Spleen (tissue), 11 donors: ENCODE results near the gene PERP. TPM values are rescaled to one million over a fixed set of nuclear protein-coding genes. Genes with fewer than 3 reads are reported as not detected.

ENCODE experiments used
- DNase-seq: peaks from one replicate; pipeline ENCODE4 v3.0.0-alpha.2; 2020
- H3K27ac ChIP-seq, 8 donors: fragments of 200-600 bp; sonication (generic) in 7 of 8; 1 replicate in 4 of 8; 2 replicates in 4 of 8; pipeline versions ENCODE4 v1.5.0 to v1.8.0; 2016 to 2021; ENCODE audit warnings: inconsistent platforms in 4 of 8, mild to moderate bottlenecking in 4 of 8, moderate library complexity in 1 of 8
- H3K27me3 ChIP-seq, 7 donors: fragments of 200-600 bp; sonication (generic) in 6 of 7; replicated peaks in 1 of 7; 1 replicate in 4 of 7; 2 replicates in 3 of 7; pipeline versions ENCODE4 v1.5.0 to v1.8.0; 2016 to 2021; ENCODE audit warnings: inconsistent platforms in 3 of 7, mild to moderate bottlenecking in 1 of 7
- H3K36me3 ChIP-seq, 6 donors: fragments of 200-600 bp; sonication (generic) in 5 of 6; 1 replicate in 4 of 6; 2 replicates in 2 of 6; pipeline versions ENCODE4 v1.5.0 to v1.8.0; 2016 to 2021; ENCODE audit warnings: inconsistent platforms in 2 of 6
- H3K4me1 ChIP-seq, 6 donors: fragments of 200-600 bp; sonication (generic) in 5 of 6; 1 replicate in 3 of 6; 2 replicates in 3 of 6; pipeline versions ENCODE4 v1.5.0 to v1.8.0; 2016 to 2021; ENCODE audit warnings: inconsistent platforms in 3 of 6
- H3K4me3 ChIP-seq, 8 donors: fragments of 200-600 bp; sonication (generic) in 7 of 8; 1 replicate in 4 of 8; 2 replicates in 4 of 8; pipeline versions ENCODE4 v1.5.0 to v1.8.0; 2016 to 2021; ENCODE audit warnings: inconsistent platforms in 4 of 8, mild to moderate bottlenecking in 4 of 8, moderate library complexity in 2 of 8
- H3K9me3 ChIP-seq, 8 donors: fragments of 200-600 bp; sonication (generic) in 7 of 8; 1 replicate in 4 of 8; 2 replicates in 4 of 8; pipeline versions ENCODE4 v1.5.0 to v1.8.0; 2016 to 2021; ENCODE audit warnings: inconsistent platforms in 4 of 8
- CTCF ChIP-seq, 11 experiments: fragments of 200-600 bp in 7 of 11; fragments of 450-650 bp in 4 of 11; sonication (generic) in 4 of 11; IDR thresholded peaks in 8 of 11; conservative IDR thresholded peaks in 3 of 11; 1 replicate in 7 of 11; 2 replicates in 4 of 11; pipeline versions ENCODE4 v1.4.0 to v1.8.0; 2016 to 2021; ENCODE audit warnings: antibody characterized with exemption in 11 of 11, inconsistent platforms in 4 of 11, mild to moderate bottlenecking in 1 of 11
- POLR2A ChIP-seq, 3 donors: fragments of 450-650 bp; IDR thresholded peaks; one replicate each; pipeline ENCODE4 v1.5.1; 2017; ENCODE audit warnings: antibody characterized with exemption in 3 of 3, mild to moderate bottlenecking in 1 of 3
- POLR2AphosphoS5 ChIP-seq, 3 donors: sonication (generic); formaldehyde crosslinking; IDR thresholded peaks; one replicate each; pipeline ENCODE4 v1.5.1; 2017; ENCODE audit warnings: antibody characterized with exemption in 3 of 3
- WGBS, 5 donors: extraction: QIAGEN DNeasy Blood & Tissue Kit in 3 of 5; methylation state at CpG; one replicate each; pipeline versions ENCODE4 v1.1.5 to v1.1.7; 2013 to 2018; 5-methylcytosine and 5-hydroxymethylcytosine counted together
- intact Hi-C: fragments of 100-400 bp; cut with DNase I; formaldehyde crosslinking; loops from one replicate; pipeline ENCODE4 v1.15.0; 2023; ENCODE audit warnings: low total_unique reads
- polyA plus RNA-seq, 3 donors: library from polyadenylated mRNA; stranded (reverse); fragments of 200-250 nt; gene quantifications; one replicate each; pipeline ENCODE4 v1.2.1, GENCODE V29; 2013
- total RNA-seq, 7 donors: library from RNA; depleted of rRNA in 3 of 7; stranded (reverse); fragments of >200 nt in 3 of 7; fragmentation: NEBNext Ultra II Directional in 4 of 7; extraction: Animal tissue kit (Norgen Biotek cat#: 25700) in 4 of 7; gene quantifications; one replicate each; pipeline versions ENCODE4 v1.1.0 to v1.2.1, GENCODE V29; 2016 to 2021
- donor health status: healthy with polysubstance abuse.
- donor health status: DM: no; HTN: no; CAD: no; lungs with moderate emphysema.
- donor health status: DM: no; HTN: no; CAD: no.
- donor health status: Bipolar disorder and iron deficiency.
- donor health status: healthy.
- donor health status: DM: no; HTN: no; CAD: no.
- donor health status: DM: yes; HTN: yes; CAD: no.

PERP gene
- total and polyA plus RNA-seq, 10 donors, result 0.29 to 1.1 (median 0.55) TPM

- TF ChIP-seq POLR2A (IDR thresholded peaks at IDR 0.05) (no peak), CTCF (IDR thresholded peaks at IDR 0.05 in 8 of 11, conservative IDR thresholded peaks at IDR 0.05 in 3 of 11) (no peak), POLR2AphosphoS5 (IDR thresholded peaks at IDR 0.05) (no peak)
- Histone ChIP-seq H3K27me3 (peaks cover 0 to 26% (median 0%) of the 10 kb centered on the region in 7 donors), H3K9me3 (peaks cover 0 to 9% (median under 1%) of the 10 kb centered on the region in 8 donors), H3K36me3 (no peaks in the 10 kb centered on the region), H3K4me3 (no peak overlapping the region), H3K27ac (no peak overlapping the region), H3K4me1 (no peaks in the 10 kb centered on the region)
- intact Hi-C loops, result no loop called here
- WGBS, 5 donors, result 92 to 97% (median 96%) methylated on average over 2 of the region's 2 CpGs
- DNase-seq, result no peak
Observed at GRCh38 chr6:138093632-138094031, 13.6 kb downstream of the PERP start.

GRCh38 chr6:138092686-138093085, 14.5 kb downstream of the PERP start:
- WGBS, 5 donors, result 10 to 30% (median 17%) methylated on average over 4 of the region's 4 CpGs
- no peaks in the 10 kb centered on the region for H3K4me1 ChIP-seq
- intact Hi-C loops, result no loop called here
- no peak overlapping the region for H3K27ac ChIP-seq
- H3K36me3 ChIP-seq, result no peaks in the 10 kb centered on the region
- H3K4me3 ChIP-seq, result no peak overlapping the region
- no peak for DNase-seq
- TF ChIP-seq POLR2A (IDR thresholded peaks at IDR 0.05) (no peak), POLR2AphosphoS5 (IDR thresholded peaks at IDR 0.05) (no peak), CTCF (IDR thresholded peaks at IDR 0.05 in 8 of 11, conservative IDR thresholded peaks at IDR 0.05 in 3 of 11) (no peak)
- peaks cover 0 to 20% (median 0%) of the 10 kb centered on the region in 7 donors for H3K27me3 ChIP-seq
- H3K9me3 ChIP-seq, result no peaks in the 10 kb centered on the region

- Histone ChIP-seq H3K4me1 (no peaks in the 10 kb centered on the region), H3K4me3 (no peak overlapping the region), H3K27me3 (peaks cover 0 to 24% (median 0%) of the 10 kb centered on the region in 7 donors), H3K36me3 (no peaks in the 10 kb centered on the region), H3K9me3 (no peaks in the 10 kb centered on the region), H3K27ac (no peak overlapping the region)
- intact Hi-C loops, result no loop called here
- TF ChIP-seq POLR2AphosphoS5 (IDR thresholded peaks at IDR 0.05), result no peak
- no peak for TF ChIP-seq CTCF (IDR thresholded peaks at IDR 0.05 in 8 of 11, conservative IDR thresholded peaks at IDR 0.05 in 3 of 11)
- no peak for TF ChIP-seq POLR2A (IDR thresholded peaks at IDR 0.05)
- DNase-seq, result no peak
Observed at GRCh38 chr6:138089325-138089724, 17.9 kb downstream of the PERP start.

GRCh38 chr6:138088326-138088762, 18.9 kb downstream of the PERP start:
- no peak for DNase-seq
- WGBS, 5 donors, result 62 to 76% (median 71%) methylated on average over 4 of the region's 4 CpGs
- no peaks in the 10 kb centered on the region for H3K9me3 ChIP-seq
- H3K4me1 ChIP-seq, result no peaks in the 10 kb centered on the region
- H3K36me3 ChIP-seq, result no peaks in the 10 kb centered on the region
- no peak overlapping the region for H3K4me3 ChIP-seq
- TF ChIP-seq CTCF (IDR thresholded peaks at IDR 0.05 in 8 of 11, conservative IDR thresholded peaks at IDR 0.05 in 3 of 11) (no peak), POLR2AphosphoS5 (IDR thresholded peaks at IDR 0.05) (no peak), POLR2A (IDR thresholded peaks at IDR 0.05) (no peak)
- H3K27ac ChIP-seq, result no peak overlapping the region
- H3K27me3 ChIP-seq, result peaks cover 0 to 24% (median 0%) of the 10 kb centered on the region in 7 donors
- intact Hi-C loops, result no loop called here
